ENCODE measurements around the gene LRRC3C.
"Not testable (repeated sequence)": the region's sequence is repeated elsewhere in the genome, so short reads cannot be mapped to it uniquely, and the experiment has no call there.

The LRRC3C gene

GRCh38 chr17:39924691-39925055, 2.9 kb upstream of the LRRC3C start:
- DNase-seq (ENCODE audit: low read depth): no peak

- no peak for DNase-seq (ENCODE audit: low read depth)
Measured at GRCh38 chr17:39925282-39926134, 2.0 kb upstream of the LRRC3C start.

- no peak for DNase-seq (ENCODE audit: low read depth)
Measured at GRCh38 chr17:39926135-39926587, 1.4 kb upstream of the LRRC3C start.

DNA sequence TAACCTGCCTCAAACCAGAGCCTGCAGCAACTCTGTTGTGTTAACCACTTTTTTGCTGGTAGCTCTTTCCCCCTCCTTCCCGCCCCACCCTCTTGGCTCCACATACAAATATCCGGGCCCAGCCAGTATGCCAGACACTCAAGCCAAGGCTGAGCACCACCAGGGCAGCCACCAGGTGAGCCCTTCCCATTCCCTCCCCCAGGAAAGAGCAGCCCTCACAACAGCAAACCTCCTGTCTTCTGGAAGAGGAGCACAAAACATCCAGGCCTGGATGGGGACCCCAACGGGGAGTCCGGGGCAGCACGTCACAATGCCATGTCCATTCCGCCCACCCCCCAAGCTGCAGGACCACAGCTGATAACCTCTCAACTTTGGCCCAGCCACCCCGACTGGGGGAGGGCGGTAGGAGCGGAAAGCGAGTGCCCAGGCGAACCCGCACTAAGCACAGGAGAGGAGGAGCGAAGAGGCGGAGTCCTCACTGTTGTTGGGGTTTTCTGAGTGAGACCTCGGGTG, 888 bp upstream of the LRRC3C start:
- no peak for DNase-seq (ENCODE audit: low read depth)

DNA sequence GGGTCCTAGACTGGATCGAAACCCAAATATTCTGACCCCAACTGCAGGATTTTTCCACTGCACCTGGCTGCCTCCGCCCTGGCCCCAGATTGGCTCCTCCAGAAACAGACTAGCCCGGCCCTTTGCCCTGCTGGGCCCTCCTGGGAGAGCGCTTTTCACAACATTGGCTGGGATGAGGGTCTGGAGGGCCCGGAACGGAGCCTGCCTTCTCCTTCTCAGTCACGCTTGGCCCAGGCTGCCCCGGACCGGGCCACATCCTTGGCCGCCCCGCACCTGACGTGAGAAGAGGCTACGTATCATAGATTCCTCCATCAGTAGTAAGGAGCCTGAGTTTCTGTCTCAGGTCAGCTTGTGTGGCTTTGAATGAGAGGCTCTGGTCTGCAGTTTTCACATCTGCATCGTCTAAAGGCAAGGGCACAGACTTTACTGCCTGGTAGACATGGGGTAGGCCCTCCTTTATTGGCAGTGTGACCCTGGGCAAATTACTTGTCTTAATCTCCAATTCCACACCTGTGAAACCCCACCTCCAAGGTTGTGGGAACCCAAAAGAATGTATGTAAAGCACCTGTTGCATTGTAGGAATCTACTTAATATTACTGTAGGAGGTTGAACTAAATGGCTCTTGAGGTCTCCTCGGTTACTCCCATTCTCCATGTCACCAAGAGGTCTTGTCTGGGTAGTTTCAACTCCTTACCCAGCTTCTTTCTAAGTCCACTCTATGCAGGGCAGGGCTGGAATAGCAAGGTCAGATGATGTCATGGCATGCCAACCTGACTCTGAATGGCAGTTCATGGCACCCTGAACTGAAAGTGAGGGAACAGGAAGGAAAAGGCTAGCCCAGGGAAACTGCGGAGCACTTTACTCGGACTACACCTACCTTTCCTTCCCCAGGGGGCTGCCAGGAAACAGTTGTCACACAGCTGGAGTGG, 661 bp downstream of the LRRC3C start:
- DNase-seq (ENCODE audit: low read depth): no peak

GRCh38 chr17:39928858-39929645, 1.5 kb downstream of the LRRC3C start:
- no peak for DNase-seq (ENCODE audit: low read depth)

DNA sequence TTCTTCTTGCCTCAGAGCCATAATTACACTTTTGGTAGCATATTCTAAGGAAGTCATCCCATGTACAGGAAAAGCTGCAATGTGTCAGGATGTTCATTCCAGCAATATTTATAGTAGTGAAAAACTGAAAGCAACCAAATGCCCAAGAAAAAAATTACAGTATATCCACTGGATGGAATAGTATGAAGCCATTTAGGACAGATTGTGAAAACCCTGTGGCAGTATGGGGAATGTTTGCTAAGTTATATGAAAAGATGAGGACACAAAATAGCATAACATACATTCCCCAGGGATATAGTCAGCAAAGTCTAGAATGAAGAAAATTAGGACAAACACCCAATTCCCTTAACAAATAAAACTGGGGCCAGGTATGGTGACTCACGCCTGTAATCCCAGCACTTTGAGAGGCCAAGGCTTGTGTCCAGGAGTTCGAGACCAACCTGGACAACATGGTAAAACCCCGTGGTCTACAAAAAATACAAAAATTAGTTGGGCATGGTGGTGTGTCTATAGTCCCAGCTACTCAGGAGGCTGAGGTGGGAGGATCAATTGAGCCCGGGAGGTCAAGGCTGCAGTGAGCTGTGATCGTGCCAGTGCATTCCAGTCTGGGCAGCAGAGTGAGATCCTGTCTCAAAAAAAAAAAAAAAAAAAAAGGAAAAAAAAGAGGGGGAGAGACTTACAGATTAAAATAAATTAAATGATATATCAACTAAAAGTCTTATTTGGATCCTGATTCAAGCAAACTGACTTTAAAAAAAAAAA, 2.3 kb downstream of the LRRC3C start:
- no peak for DNase-seq (ENCODE audit: low read depth)

DNA sequence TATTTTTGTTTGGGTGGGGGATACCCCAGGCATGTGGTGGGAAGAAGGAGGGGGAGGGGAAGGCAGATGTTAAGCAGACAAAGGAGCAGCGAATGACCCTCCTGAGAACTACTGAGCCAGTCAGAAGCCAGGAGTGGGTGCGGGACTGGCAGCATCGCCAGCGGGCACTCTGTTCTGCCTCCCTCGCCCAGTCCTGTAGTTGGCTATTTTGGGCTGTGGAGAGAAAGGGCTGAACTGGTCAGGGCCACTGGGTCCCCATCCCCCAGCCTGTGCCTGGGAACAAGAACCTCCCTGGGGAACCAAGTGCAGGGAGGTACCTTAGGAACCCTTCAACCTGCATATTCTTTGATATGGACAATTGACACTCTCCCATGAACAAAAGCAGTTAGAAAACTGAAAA, 6.4 kb downstream of the LRRC3C start:
- no peak for DNase-seq (ENCODE audit: low read depth)

- no peak for DNase-seq (ENCODE audit: low read depth)
Measured at GRCh38 chr17:39934324-39934723, 6.8 kb downstream of the LRRC3C start.

DNA sequence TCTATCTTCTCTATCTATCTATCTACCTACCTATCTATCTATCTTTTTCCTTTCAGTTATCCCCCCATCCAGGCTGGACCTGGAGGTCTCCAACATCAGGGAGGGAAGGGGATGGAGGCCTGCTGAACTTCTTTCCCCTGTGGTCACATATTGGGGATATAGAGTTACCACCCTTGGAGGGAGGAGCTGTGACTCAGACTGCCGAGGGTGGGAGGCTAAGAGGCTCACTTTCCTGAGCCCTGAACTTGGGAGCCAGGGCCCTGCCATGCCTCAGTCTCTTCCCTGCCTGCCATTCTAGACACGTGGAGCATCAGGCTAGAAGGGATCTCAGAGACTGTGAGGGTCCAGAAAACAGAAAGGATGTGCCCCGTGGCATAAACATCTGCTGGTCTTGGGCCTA, 8.4 kb downstream of the LRRC3C start:
- DNase-seq (ENCODE audit: low read depth): no peak

DNA sequence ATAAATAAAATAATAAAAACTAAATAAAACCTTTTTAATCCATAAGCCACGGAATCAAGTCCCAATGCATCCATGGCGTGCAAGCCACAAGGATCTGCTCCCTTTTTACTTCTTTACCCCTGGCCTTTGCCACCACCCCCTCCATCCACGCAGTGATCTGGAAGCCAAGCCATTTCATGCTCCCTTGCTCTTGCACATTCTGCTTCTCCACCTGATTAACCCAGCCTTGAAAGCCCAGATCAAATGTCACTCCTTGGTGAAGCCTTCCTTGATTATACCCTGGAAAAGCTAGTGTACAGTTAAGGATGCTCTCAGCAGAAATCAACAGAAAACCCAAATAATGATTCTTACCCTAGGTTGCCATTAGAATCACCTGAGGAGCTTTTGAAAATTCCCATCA, 9.9 kb downstream of the LRRC3C start:
- no peak for DNase-seq (ENCODE audit: low read depth)

DNA sequence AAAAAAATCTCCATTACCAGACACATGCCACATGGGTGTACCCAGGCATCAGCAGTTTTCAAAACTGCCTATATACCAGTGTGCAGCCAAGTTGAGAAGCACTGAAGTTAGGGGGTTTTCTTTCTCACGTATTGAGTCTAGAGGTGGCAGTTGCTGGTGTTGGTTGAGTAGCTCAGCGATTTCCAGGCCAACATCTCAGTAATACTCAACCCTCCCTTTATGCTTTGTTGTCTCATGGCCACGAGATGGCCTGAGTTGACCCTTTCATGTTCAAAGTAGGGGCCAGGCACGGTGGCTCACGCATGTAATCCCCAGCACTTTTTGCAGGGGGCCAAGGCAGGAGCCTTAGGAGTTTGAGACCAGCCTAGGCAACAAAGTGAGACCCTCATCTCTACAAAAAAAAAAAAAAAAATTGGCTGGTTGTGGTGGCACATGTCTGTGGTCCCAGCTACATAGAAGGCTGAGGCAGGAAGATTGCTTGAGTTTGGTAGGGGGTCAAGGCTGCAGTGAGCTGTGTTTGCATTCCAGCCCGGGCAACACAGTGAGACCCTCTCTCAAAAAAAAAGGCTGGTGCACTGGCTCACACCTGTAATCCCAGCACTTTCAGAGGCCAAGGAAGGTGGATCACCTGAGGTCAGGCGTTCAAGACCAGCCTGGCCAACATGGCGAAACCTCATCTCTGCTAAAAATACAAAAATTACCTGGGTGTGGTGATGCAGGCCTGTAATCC, 10.8 kb downstream of the LRRC3C start:
- no peak for DNase-seq (ENCODE audit: low read depth)

GRCh38 chr17:39939106-39939505, 11.6 kb downstream of the LRRC3C start:
- no peak for DNase-seq (ENCODE audit: low read depth)

- DNase-seq (ENCODE audit: low read depth): no peak
Measured at GRCh38 chr17:39939588-39940419, 12.3 kb downstream of the LRRC3C start.

GRCh38 chr17:39943702-39944392, 16.3 kb downstream of the LRRC3C start:
- DNase-seq (ENCODE audit: low read depth): no peak

GRCh38 chr17:39944393-39944711, 16.8 kb downstream of the LRRC3C start:
- no peak for DNase-seq (ENCODE audit: low read depth)

DNA sequence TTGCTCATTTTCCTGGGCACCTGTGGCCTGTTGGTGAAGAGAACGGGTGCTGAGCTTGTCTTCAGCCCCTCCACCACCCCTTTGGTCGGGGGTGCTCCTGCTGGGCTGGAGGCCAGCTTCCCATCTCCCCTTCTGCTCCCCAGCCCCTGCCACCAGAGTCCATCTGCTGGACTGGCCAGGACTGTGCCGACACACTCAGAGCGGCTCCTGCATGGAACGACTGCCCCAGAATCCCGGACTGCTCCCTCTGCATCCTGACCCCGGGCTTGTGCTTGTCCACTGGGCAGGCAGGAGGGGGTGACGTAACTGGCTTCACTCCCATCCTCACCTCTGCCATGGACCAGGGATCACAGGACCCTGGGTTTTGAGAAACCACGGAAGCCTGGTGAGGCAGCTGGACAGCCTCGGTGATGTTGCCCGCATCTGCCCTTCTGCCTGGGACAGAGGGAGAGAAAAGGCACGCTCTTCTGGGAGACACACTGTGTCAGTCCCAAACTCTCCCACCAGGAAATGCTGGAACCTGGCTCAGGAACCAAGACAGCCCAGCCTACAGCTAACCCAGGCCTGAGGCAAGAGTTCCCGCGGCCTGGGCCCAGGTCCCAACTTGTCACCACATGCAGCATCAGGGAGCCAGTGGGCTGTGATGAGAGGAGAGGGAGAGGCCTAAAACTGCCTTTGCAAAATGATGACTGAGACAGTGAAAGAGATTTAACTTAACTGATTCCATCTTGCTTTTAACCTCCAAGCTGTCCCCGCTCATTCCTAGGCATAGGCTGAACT, 19.2 kb downstream of the LRRC3C start:
- no peak for DNase-seq (ENCODE audit: low read depth)

- not testable (repeated sequence) for DNase-seq (ENCODE audit: low read depth)
Measured at GRCh38 chr17:39948489-39948828, 20.9 kb downstream of the LRRC3C start.

Data from CMK (cell line).